Osteoblast (primary cell): ENCODE results near the gene LRRK1. TPM values are rescaled to one million over a fixed set of nuclear protein-coding genes. Genes with fewer than 3 reads are reported as not detected.
A peak's percentile ranks its signal among the peaks of the same experiment; 100 is the strongest.

ENCODE experiments used
- DNase-seq: peaks from one replicate; pipeline ENCODE4 v3.0.0; 2011; ENCODE audit warnings: low spot score, mixed read lengths; ENCODE audit not compliant: insufficient read length; ENCODE audit errors: missing footprints
- H2AFZ ChIP-seq: 2 replicates; pipeline ENCODE4 v1.6.0; 2011; ENCODE audit warnings: mild to moderate bottlenecking, low read length
- H3K27ac ChIP-seq: 2 replicates; pipeline ENCODE4 v1.5.1; 2011; ENCODE audit warnings: mild to moderate bottlenecking, low read depth, low read length, moderate library complexity
- H3K27me3 ChIP-seq: 2 replicates; pipeline ENCODE4 v1.6.0; 2012; ENCODE audit warnings: mild to moderate bottlenecking, control low read depth, inconsistent platforms, low read length, moderate library complexity; ENCODE audit not compliant: insufficient read depth
- H3K36me3 ChIP-seq: 2 replicates; pipeline ENCODE4 v1.5.1; 2011; ENCODE audit warnings: mild to moderate bottlenecking, low read length, control low read depth, moderate library complexity; ENCODE audit not compliant: insufficient read depth
- H3K4me1 ChIP-seq: 2 replicates; pipeline ENCODE4 v1.5.1; 2011; ENCODE audit warnings: mild to moderate bottlenecking, low read length, control low read depth, moderate library complexity; ENCODE audit not compliant: insufficient read depth
- H3K4me2 ChIP-seq: 2 replicates; pipeline ENCODE4 v1.6.0; 2011; ENCODE audit warnings: mild to moderate bottlenecking, low read length; ENCODE audit not compliant: insufficient read depth
- H3K4me3 ChIP-seq: fragments of 200-600 bp; sonication (generic); 3 replicates; pipeline ENCODE4 v1.5.1; 2012; ENCODE audit warnings: mild to moderate bottlenecking, low read length, inconsistent platforms; ENCODE audit not compliant: insufficient read depth
- H3K79me2 ChIP-seq: 2 replicates; pipeline ENCODE4 v1.6.0; 2012; ENCODE audit warnings: mild to moderate bottlenecking, low read length, control low read depth, inconsistent platforms; ENCODE audit not compliant: insufficient read depth
- H3K9me3 ChIP-seq: 2 replicates; pipeline ENCODE4 v1.5.1; 2011; ENCODE audit warnings: low read depth, low read length, control low read depth
- H4K20me1 ChIP-seq: 2 replicates; pipeline ENCODE4 v1.6.0; 2012; ENCODE audit warnings: mild to moderate bottlenecking, low read length, control low read depth; ENCODE audit not compliant: insufficient read depth
- total RNA-seq: library from RNA; depleted of rRNA; stranded (reverse); fragments of >200 nt; gene quantifications from 2 replicates; pipeline ENCODE4 v1.2.3, GENCODE V29; 2012
- TF ChIP-seq, protein P1 (sequence below): IDR thresholded peaks from 2 replicates; pipeline ENCODE4 v1.5.1; 2011; ENCODE audit warnings: mild to moderate bottlenecking, low read depth, low read length, moderate library complexity; ENCODE audit errors: extremely low read depth

The LRRK1 gene
- total RNA-seq, 1 donor: 15.2 TPM

DNA sequence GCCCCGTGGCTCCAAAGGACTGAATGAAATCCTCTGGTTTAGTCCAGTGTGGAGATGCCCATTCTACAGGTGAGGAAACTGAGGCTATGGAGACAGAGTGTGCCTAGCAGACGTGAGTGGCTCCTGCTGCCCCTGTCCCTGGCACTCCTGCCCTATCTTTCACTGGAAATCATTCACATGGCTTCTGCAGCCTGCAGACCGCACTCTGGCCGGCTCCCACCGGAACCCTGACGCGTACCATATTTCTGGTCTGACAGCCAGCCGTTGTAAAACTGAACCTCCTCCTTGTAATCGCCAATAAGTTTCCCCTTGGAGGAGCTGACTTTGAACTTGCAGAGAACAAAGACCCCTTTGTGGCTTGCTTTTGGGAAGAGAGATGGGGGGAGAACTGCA is 196.2 kb downstream of the LRRK1 start:
- no peaks in the 10 kb centered on the region for H3K79me2 ChIP-seq
- no peak overlapping the region for H3K4me2 ChIP-seq
- H3K36me3 ChIP-seq: no peaks in the 10 kb centered on the region
- peak overlapping the region; percentile 55 for H3K27ac ChIP-seq
- H3K9me3 ChIP-seq: no peaks in the 10 kb centered on the region
- H3K4me3 ChIP-seq: no peak overlapping the region
- TF ChIP-seq, protein P1, sequence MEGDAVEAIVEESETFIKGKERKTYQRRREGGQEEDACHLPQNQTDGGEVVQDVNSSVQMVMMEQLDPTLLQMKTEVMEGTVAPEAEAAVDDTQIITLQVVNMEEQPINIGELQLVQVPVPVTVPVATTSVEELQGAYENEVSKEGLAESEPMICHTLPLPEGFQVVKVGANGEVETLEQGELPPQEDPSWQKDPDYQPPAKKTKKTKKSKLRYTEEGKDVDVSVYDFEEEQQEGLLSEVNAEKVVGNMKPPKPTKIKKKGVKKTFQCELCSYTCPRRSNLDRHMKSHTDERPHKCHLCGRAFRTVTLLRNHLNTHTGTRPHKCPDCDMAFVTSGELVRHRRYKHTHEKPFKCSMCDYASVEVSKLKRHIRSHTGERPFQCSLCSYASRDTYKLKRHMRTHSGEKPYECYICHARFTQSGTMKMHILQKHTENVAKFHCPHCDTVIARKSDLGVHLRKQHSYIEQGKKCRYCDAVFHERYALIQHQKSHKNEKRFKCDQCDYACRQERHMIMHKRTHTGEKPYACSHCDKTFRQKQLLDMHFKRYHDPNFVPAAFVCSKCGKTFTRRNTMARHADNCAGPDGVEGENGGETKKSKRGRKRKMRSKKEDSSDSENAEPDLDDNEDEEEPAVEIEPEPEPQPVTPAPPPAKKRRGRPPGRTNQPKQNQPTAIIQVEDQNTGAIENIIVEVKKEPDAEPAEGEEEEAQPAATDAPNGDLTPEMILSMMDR: no peak
- H3K4me1 ChIP-seq: peaks cover 18% of the 10 kb centered on the region
- H2AFZ ChIP-seq: peak overlapping the region; percentile 57
- no peaks in the 10 kb centered on the region for H3K27me3 ChIP-seq
- peak; percentile 48 for DNase-seq
- H4K20me1 ChIP-seq: no peaks in the 10 kb centered on the region

DNA sequence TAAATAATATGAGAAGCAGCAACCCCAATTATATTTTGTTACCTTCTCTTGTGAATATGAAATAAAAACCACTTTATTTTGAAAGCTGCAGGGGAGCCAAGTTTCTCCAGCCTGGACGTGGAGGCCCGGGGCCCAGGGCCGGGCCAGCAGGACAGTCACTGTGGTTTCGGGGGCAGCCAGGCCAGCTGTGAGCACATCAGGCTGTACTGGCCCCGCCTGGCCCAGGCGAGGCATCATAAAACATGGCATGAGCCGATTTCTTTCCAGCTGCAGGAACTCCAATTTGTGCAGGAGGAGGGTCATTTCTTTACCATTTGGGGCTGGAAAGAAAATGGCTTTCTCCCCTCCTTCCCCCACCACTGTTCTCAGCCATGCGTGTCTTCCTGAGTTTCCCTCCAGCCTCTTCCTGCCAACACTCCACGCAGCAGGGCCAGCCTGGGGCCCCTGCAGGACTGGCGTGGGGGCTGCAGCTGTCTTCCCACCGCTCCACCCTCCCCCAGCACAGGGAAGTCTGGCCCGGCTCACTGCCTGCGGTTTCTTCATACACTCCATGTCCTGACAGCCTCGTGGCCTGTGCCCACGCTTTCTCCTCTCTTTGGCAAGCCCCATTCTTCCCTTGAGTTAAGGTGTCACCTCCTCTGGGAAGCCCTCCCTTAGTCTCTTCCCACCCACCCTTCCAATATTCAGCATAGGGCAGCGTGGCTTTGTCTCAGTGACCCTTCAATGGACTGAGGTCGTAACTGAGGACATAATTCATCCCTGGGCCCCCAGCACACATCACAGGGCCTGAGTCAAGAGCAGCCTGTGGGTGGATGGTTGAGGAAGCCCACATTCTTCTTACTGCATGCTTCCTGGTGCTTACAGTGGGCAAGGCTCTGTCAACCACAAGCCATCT is 196.9 kb downstream of the LRRK1 start:
- no peaks in the 10 kb centered on the region for H3K36me3 ChIP-seq
- DNase-seq: peak; percentile 94
- TF ChIP-seq, protein P1: no peak
- no peaks in the 10 kb centered on the region for H3K9me3 ChIP-seq
- H3K79me2 ChIP-seq: no peaks in the 10 kb centered on the region
- no peaks in the 10 kb centered on the region for H4K20me1 ChIP-seq
- peaks cover 18% of the 10 kb centered on the region for H3K4me1 ChIP-seq
- peak overlapping the region; percentile 57 for H2AFZ ChIP-seq
- peak overlapping the region; percentile 44 for H3K4me2 ChIP-seq
- H3K4me3 ChIP-seq: peak overlapping the region; percentile 37
- no peaks in the 10 kb centered on the region for H3K27me3 ChIP-seq
- peak overlapping the region; percentile 55 for H3K27ac ChIP-seq

DNA sequence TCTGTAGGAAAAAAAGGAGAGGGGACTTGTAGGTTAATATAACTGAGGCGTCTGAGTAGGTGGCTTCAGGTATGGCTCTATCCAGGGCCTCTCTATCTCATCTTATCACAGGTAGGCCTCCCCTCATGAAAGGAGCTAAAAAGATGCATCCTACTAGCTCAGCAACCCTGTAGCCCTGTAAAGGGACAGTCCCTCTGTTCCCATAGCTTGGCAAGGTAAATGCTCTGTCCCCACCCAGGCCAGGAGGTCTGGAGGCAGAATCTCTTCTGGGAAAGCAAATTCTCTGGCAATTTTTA is 197.5 kb downstream of the LRRK1 start:
- no peaks in the 10 kb centered on the region for H3K36me3 ChIP-seq
- peak overlapping the region; percentile 57 for H2AFZ ChIP-seq
- peak; percentile 52 for DNase-seq
- no peak overlapping the region for H3K4me3 ChIP-seq
- TF ChIP-seq, protein P1: no peak
- no peaks in the 10 kb centered on the region for H3K79me2 ChIP-seq
- peaks cover 23% of the 10 kb centered on the region for H3K4me1 ChIP-seq
- H3K4me2 ChIP-seq: peak overlapping the region; percentile 44
- no peaks in the 10 kb centered on the region for H3K9me3 ChIP-seq
- H3K27me3 ChIP-seq: no peaks in the 10 kb centered on the region
- H4K20me1 ChIP-seq: no peaks in the 10 kb centered on the region
- peak overlapping the region; percentile 55 for H3K27ac ChIP-seq

DNA sequence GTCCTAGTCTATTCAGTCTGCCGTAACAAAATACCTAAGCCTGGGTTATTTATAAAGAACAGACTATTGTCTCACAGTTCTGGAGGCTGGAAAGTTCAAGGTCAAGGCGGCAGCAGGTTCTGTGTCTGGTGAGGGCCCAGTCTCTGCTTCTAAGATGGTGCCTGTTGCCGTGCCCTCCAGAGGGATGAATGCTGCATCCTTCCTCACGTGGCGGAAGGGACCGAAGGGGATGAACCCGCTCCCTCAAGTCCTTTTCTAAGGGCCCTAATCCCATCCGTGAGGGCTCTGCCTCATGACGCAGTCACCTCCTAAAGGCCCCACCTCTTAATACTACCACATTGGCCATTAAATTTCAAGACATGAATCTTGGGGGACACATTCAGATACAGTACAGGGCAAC is 199.0 kb downstream of the LRRK1 start:
- Histone ChIP-seq H3K4me2 (no peak overlapping the region), H3K4me1 (peaks cover 34% of the 10 kb centered on the region), H3K36me3 (no peaks in the 10 kb centered on the region), H3K27ac (no peak overlapping the region), H3K9me3 (no peaks in the 10 kb centered on the region), H3K4me3 (no peak overlapping the region), H2AFZ (no peak overlapping the region), H4K20me1 (no peaks in the 10 kb centered on the region), H3K79me2 (peaks cover 6% of the 10 kb centered on the region), H3K27me3 (no peaks in the 10 kb centered on the region)
- TF ChIP-seq, protein P1: no peak
- DNase-seq: peak; percentile 8
